Glutamatergic neuron (in vitro differentiated cells): ENCODE results near the gene SRP14. TPM values are rescaled to one million over a fixed set of nuclear protein-coding genes. Genes with fewer than 3 reads are reported as not detected.

Experiments used
- DNase-seq: peaks from one replicate; pipeline ENCODE4 v3.0.0; 2022
- H3K27ac Mint-ChIP-seq: one replicate; pipeline ENCODE4 v1.8.0; 2020; ENCODE audit warnings: mild to moderate bottlenecking, mixed read lengths, inconsistent platforms; ENCODE audit not compliant: unreplicated experiment
- H3K27me3 Mint-ChIP-seq: one replicate; pipeline ENCODE4 v1.8.0; 2020; ENCODE audit warnings: mild to moderate bottlenecking, moderate library complexity, mixed read lengths, inconsistent platforms; ENCODE audit not compliant: unreplicated experiment
- H3K36me3 Mint-ChIP-seq: one replicate; pipeline ENCODE4 v1.8.0; 2020; ENCODE audit warnings: mild to moderate bottlenecking, mixed read lengths, inconsistent platforms; ENCODE audit not compliant: unreplicated experiment
- H3K4me1 Mint-ChIP-seq: one replicate; pipeline ENCODE4 v1.8.0; 2020; ENCODE audit warnings: mild to moderate bottlenecking, low read depth, mixed read lengths, inconsistent platforms; ENCODE audit not compliant: unreplicated experiment
- H3K4me3 Mint-ChIP-seq: one replicate; pipeline ENCODE4 v1.8.0; 2020; ENCODE audit warnings: mild to moderate bottlenecking, mixed read lengths, inconsistent platforms; ENCODE audit not compliant: unreplicated experiment
- H3K9me3 Mint-ChIP-seq: one replicate; pipeline ENCODE4 v1.8.0; 2020; ENCODE audit warnings: mild to moderate bottlenecking, moderate library complexity, mixed read lengths, inconsistent platforms; ENCODE audit not compliant: unreplicated experiment
- CTCF ChIP-seq: fragments of 200-600 bp; sonication (generic); IDR thresholded peaks from one replicate; pipeline ENCODE4 v1.5.0; 2021; ENCODE audit not compliant: partially characterized antibody, unreplicated experiment
- long read RNA-seq: library from polyadenylated mRNA; unstranded; transcript quantifications from one replicate; pipeline ENCODE4 v2.0.0, GENCODE V29; 2020; ENCODE audit not compliant: unreplicated experiment
- total RNA-seq: library from RNA; stranded (reverse); fragmentation: NEBNext Ultra II Directional; extraction: Animal tissue kit (Norgen Biotek cat#: 25700); gene quantifications from one replicate; pipeline ENCODE4 v1.2.1, GENCODE V29; 2021; ENCODE audit not compliant: unreplicated experiment

Gene SRP14
- 246 TPM for total RNA-seq
- long read RNA-seq, transcript SRP14-204 (4 exons, 780 nt): minor isoform, 23 of 640 reads
- long read RNA-seq, transcript SRP14-201 (5 exons, 1,077 nt): major isoform, 599 of 640 reads
- long read RNA-seq, partial matches to known transcripts: 5 of 640 reads
- long read RNA-seq, other reads (novel, unspliced or antisense): 13 of 640 reads

- Mint-ChIP-seq H3K27me3 (peaks cover 4% of the 10 kb centered on the region), H3K4me3 (peak within 1 kb of the TSS; percentile 99), H3K4me1 (peaks cover 9% of the 10 kb centered on the region), H3K36me3 (no peaks in the 10 kb centered on the region), H3K9me3 (peaks cover 5% of the 10 kb centered on the region), H3K27ac (peak within 1 kb of the TSS; percentile 99)
- peak; percentile 95 for DNase-seq
- peak; percentile 59 for TF ChIP-seq CTCF
These were observed at the start of gene SRP14 for GRCh38 chr15:40038638-40039543. SRP14 (minus strand) TSS chr15:40039181; CDS start chr15:40039116, 65 bp downstream.

GRCh38 chr15:40087991-40088928 is 49.3 kb upstream of the SRP14 start:
- Mint-ChIP-seq H3K4me1 (peaks cover 26% of the 10 kb centered on the region), H3K36me3 (no peaks in the 10 kb centered on the region), H3K27ac (no peak overlapping the region), H3K9me3 (no peaks in the 10 kb centered on the region), H3K27me3 (peaks cover 7% of the 10 kb centered on the region), H3K4me3 (no peak overlapping the region)
- no peak for DNase-seq
- TF ChIP-seq CTCF: no peak

- H3K27ac Mint-ChIP-seq: no peak overlapping the region
- no peak for DNase-seq
- no peaks in the 10 kb centered on the region for H3K9me3 Mint-ChIP-seq
- no peak for TF ChIP-seq CTCF
- no peak overlapping the region for H3K4me3 Mint-ChIP-seq
- H3K36me3 Mint-ChIP-seq: no peaks in the 10 kb centered on the region
- peaks cover 19% of the 10 kb centered on the region for H3K4me1 Mint-ChIP-seq
- H3K27me3 Mint-ChIP-seq: peaks cover 7% of the 10 kb centered on the region
These were observed 48.3 kb upstream of the SRP14 start for GRCh38 chr15:40087068-40087810.

GRCh38 chr15:40085266-40085665 is 46.3 kb upstream of the SRP14 start:
- Mint-ChIP-seq H3K4me3 (no peak overlapping the region), H3K36me3 (no peaks in the 10 kb centered on the region), H3K4me1 (peaks cover 14% of the 10 kb centered on the region), H3K27me3 (peaks cover 7% of the 10 kb centered on the region), H3K9me3 (no peaks in the 10 kb centered on the region), H3K27ac (no peak overlapping the region)
- DNase-seq: no peak
- no peak for TF ChIP-seq CTCF
